Anterior cingulate cortex (tissue), 58 donors: ENCODE measurements around the gene FBXL4.
A peak's percentile ranks its signal among the peaks of the same experiment; 100 is the strongest.

Source experiments
- DNase-seq, 58 donors: peaks; one replicate each; lab custom pipeline; 2025; lab: John Stamatoyannopoulos, UW

FBXL4 gene

DNA sequence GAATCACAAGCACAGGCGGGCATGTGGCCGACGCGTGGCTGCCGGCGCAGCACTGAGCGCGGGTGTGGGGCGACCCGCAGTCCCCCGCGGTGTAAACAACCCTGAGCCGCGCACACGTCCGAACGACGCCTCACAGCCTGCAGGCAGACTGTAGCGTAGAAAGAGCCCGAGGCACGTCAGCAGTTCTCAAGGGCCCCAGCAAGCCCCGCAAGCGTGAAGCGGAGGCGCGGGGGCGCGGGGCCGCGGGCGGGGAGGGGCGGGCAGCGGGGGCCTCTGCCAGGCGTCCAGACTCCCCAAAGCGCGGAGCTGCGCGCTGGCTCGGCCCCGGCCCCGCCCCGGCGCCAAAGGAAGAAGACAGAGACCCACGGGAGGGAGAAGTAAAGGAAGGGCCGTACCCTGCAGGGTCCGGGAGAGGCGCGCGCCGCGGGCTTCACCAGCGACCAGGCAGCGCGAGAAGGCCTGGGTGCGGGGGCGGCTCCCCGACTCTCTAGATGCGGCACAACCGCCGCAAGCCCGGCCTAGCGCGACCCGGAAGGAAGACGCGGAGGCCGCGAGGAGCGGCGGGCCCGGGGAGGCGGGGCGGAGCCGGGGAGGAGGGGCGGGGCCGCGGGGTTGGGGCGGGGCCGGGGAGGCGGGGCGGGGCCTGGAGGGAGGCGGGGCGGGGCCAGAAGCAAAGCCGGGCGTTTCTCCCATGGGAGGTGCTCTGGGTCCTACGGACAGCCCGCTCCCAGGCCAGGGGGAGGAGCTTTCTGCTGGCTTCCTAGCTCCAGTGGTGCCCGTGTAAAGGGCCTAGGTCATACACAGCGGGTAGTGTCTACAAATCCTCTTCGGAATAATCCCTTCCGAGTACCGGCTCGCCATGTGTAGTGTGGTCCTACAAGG lies at the start of gene FBXL4:
FBXL4 (minus strand) TSS at position 536 of the 882 bp plus-strand sequence. CDS start 20,958 bp downstream, outside the sequence.
- DNase-seq: peak in 57 of 58 donors; percentile 29 to 91 (median 81)

DNA sequence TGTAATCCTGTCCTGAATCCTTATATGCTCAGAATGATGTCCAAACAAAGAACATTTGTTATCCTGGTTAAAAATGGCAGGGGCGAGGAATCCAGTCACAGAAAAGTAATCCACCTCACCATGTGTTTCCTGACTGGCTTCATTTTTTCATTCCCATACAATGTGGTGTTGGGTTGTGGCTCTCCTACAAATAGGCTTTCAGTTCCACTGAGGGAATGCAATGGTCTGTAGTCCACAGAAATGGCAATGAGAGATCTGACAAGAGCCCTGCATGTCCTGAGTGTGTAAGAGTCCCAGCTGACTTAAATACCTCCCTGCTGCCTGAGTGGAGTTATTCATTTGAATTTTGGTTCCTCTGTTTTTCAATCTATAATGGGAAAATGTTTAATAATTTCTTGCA lies 47.4 kb upstream of the FBXL4 start:
- no peak for DNase-seq

DNA sequence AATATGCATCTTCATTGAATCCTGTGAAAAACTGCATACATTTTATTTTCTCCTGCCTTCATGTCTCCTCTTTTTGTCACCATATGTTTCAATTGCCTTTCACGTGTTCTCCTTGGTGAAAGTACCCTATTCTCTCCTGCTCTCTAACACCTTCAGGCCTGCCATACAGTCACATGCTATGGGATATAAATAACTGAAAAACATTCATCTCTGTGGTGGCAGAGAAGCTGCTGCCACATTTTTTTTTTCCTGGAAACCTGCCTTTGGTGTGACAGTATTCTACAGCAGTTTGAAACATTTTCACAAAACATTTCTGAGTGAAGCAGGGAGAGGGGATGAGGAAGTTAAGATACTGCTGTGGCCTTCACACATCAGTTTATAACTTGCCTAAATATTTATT lies 44.8 kb upstream of the FBXL4 start:
- peak in 1 of 58 donors; percentile 14 for DNase-seq

DNA sequence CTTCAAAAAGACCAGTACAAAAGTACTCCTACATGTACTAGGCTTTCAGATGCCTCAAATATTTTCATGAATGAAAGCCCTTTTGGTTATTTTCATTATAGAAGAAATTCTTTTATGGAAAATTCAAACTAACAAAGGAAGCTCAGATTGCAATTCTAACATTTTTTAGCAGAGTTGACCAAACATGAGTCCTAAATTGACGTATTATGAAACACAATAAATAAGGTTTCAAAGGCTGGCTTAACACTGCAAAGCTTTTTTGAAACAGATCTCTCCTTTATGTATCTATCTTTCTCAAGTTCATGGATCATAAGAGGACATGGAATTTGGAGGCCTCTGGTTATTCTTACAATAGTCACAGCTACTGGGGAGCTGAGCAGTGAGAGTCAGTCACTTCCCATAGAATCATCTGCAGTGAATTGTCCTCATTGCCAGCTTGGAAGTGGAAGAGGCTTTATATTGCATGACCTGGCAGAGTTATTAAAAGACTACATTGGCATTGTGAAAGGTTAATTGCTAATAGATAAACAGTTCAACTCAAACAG lies 38.4 kb upstream of the FBXL4 start:
- DNase-seq: no peak

DNA sequence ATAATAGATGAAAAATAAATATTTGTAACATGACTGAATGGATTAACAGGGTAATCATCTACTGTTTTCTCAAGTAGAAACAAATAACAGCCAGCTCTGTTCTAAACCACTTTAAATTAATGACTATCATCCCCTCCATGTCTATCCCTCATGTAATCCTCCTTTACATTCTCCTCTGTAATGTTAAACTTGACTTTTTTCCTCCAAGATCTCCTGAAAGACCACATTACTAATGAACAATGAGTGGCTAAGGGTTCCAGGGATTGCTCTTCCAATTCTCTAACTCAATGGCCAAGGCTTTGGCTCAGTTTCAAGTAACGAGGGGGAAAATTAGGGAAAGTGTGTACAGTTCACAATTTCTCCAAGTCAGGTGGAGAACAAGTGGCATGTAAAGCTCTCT lies 37.6 kb upstream of the FBXL4 start:
- DNase-seq: no peak

DNA sequence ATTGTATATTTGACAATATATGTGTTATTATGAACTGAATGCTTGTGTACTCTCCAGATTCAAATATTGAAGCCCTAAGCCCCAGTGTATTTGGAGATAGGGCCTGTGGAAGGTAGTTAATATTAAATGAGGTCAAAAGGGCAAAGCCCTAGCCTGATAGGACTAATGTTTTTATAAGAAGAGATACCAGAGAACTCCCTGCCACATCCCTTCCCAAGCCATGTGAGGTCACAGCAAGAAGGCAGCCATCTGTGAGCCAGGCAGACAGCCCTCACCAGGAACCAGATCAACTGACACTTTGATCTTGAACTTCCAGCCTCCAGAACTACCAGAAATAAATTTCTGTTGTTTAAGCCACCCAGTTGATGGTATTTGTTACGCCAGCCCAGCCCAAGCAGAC lies 36.4 kb upstream of the FBXL4 start:
- DNase-seq: no peak

DNA sequence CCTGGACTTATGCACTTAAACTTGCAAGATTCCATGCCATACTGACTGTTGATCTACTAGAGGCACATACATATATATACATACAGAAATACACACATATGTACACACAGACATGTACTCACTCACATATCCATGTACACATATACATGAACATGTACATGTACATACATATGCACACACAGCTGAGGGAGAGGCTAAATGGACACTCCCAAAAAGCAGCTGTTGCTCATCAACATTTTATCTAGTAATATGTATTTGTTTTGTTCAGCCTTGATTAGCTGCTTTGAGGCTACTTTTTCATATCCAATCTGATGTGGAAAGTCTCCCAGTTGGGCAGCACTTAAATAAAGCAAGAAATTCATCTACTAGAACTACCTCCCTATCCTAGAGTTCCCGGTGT lies 33.7 kb upstream of the FBXL4 start:
- DNase-seq: no peak

- no peak for DNase-seq
Measured at GRCh38 chr6:98980819-98981218, 33.1 kb upstream of the FBXL4 start.

GRCh38 chr6:98977671-98978292 lies 30.0 kb upstream of the FBXL4 start:
- peak in 2 of 58 donors; percentile 0 to 14 for DNase-seq

DNA sequence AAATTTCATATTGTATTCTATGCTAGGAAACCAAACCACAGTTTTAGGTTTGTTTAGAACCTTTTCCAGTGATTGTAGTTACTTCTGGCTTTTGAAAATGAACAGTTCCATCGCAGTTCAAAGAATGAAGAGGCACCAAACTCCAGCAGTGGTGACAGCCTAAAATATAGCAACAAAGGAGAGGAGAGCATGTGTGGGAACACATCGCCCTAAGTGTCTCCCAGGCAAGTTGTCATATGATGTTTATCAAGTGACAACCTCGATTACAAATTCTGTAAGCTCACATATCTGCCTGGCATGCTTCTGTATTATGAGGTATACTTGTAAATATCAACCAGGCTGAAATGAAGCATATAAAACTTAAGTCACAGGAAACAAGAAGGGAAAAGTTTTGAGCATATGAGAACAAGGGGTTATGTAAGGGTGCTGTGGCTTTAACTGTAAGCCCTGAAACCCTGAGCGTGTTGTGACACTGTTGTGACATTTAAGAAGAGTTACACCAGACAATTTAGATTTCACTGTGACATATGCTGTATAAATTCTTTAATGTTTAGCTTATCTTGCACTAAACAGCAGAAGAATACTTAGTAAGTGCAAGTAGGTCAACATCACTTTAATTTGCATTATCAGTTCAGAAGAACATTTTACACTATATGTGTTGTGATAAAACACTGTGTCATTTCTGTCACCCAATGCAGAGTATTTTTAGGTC lies 29.1 kb upstream of the FBXL4 start:
- peak in 2 of 58 donors; percentile 4 to 19 for DNase-seq

- DNase-seq: no peak
Measured at GRCh38 chr6:98975421-98975820, 27.7 kb upstream of the FBXL4 start.

GRCh38 chr6:98974309-98974708 lies 26.6 kb upstream of the FBXL4 start:
- DNase-seq: no peak

GRCh38 chr6:98973571-98973970 lies 25.8 kb upstream of the FBXL4 start:
- DNase-seq: no peak

GRCh38 chr6:98971303-98971702 lies 23.6 kb upstream of the FBXL4 start:
- DNase-seq: no peak

DNA sequence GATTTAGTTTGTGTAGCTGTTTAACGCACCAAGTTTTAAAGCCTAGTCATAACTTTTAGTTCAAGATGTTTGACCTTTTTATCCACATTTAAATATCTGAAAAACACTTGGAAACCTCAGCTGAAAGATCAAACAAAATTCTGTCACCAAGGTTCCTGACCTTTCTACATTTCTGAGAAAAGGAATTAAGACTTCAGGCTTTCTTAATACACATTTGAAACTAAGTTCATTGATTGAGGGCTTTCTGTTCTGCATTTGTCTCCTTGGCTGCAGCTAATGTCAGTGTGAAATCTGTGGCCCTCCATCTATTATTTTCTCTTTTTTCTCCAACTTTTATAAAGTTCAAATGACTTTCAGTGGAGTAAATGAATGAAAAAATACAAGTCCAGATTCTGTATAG lies 22.7 kb upstream of the FBXL4 start:
- no peak for DNase-seq

GRCh38 chr6:98967616-98968015 lies 19.9 kb upstream of the FBXL4 start:
- no peak for DNase-seq

- DNase-seq: no peak
Measured at GRCh38 chr6:98959631-98960030, 11.9 kb upstream of the FBXL4 start.

GRCh38 chr6:98958776-98959175 lies 11.0 kb upstream of the FBXL4 start:
- no peak for DNase-seq

GRCh38 chr6:98957450-98957849 lies 9.7 kb upstream of the FBXL4 start:
- DNase-seq: no peak

DNA sequence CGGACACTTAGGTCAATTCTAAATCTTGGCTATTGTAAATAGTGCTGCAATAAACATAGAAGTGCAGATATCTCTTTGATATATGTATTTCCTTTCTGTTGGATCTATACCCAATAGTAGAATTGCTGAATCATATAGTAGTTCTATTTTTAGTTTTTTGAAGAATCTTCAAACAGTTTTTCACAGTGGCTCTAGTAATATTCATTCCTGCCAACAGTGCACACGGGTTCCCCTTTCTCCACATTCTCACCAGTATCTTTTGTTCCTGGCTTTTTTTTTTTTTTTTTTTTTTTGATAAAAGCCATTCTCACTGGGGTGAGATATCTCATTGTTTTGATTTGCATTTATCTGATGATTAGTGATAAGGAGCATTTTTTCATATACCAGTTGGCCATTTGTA lies 1.8 kb upstream of the FBXL4 start:
- no peak for DNase-seq

GRCh38 chr6:98946879-98947410 lies 801 bp downstream of the FBXL4 start:
- DNase-seq: peak in 19 of 58 donors; percentile 1 to 31 (median 6)
